ENCODE data around the gene VPS37D. TPM values are rescaled to one million over a fixed set of nuclear protein-coding genes. Genes with fewer than 3 reads are reported as not detected.

Gene VPS37D
- polyA plus RNA-seq, 1 experiment = 1.8 TPM

DNA sequence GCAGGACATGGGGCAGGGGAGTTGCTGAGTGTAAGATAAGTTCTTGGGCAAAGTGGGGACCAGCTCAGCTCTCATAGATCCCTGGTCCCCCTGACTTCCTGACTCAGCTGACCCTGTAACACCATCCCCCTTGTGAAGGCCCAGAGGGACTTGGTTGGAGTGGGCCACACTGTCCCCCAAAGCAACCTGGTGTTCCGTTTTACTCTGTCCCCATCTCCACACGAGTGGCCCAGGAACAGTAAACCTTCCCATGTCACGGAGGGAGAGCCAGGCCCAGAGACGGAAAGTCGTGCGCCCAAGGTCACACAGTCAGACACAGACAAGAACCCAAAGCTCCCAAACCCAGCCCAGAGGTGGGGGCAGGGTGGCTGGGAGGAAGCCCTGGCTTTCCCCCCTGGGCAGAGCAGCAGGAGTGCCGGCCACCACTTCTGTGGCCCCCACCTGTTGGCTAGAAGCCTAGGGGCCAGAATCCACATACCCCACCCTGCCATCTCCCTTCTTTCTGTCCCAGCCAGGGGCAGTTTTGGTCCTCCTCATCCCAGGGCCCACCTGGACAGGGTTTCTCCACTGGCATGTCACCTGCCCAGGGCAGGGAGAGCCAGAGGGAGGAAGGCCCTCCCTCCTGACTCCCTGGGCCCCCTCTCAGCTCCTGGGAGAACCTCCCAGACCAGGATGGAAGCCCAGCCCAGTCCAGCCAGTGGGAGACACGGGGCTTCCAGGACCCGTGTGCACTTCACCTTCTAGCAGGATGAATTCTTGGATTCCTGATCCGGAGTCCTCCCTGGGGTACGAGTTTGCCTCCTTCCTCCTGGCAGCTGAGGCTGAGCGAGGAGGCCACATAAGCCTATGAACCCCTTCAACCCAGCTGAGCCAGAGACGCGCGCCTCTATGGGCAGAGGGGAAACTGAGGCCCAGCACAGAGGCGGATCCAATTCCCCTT lies 20.6 kb upstream of the VPS37D start:
- ChIA-PET POLR2A (no interaction called here), CTCF (interaction anchor here (0.6 to 1.3 kb wide), 2 partner anchors 15 to 33 kb away, joined by 3 read pairs; no protein-coding TSS in a partner anchor)
- peaks cover 56% of the 10 kb centered on the region for H3K27me3 ChIP-seq (ENCODE audit: control insufficient read depth, insufficient read depth, low read length)
- no peaks in the 10 kb centered on the region for H3K9me3 ChIP-seq (ENCODE audit: control insufficient read depth, insufficient read depth, low read length)
- TF ChIP-seq CTCF (IDR thresholded peaks at IDR 0.05; ENCODE audit: low read depth, low read length) = no peak
- H3K4me3 ChIP-seq (ENCODE audit: low read depth, low read length) = no peak overlapping the region
- DNase-seq (ENCODE audit: low read depth, low spot score) = no peak
- no peak overlapping the region for H3K27ac ChIP-seq (ENCODE audit: low read depth, low read length)

- DNase-seq (ENCODE audit: low read depth, low spot score) = no peak
- no peak for TF ChIP-seq CTCF (IDR thresholded peaks at IDR 0.05; ENCODE audit: low read depth, low read length)
- H3K4me3 ChIP-seq (ENCODE audit: low read depth, low read length) = peak overlapping the region; percentile 29; the same call in 1 of the 2 replicates
- H3K9me3 ChIP-seq (ENCODE audit: control insufficient read depth, insufficient read depth, low read length) = no peaks in the 10 kb centered on the region
- peaks cover 58% of the 10 kb centered on the region for H3K27me3 ChIP-seq (ENCODE audit: control insufficient read depth, insufficient read depth, low read length)
- H3K27ac ChIP-seq (ENCODE audit: low read depth, low read length) = no peak overlapping the region
- CTCF ChIA-PET = interaction anchor here (1.3 kb wide), 1 partner anchor 34 kb away, joined by 3 read pairs; no protein-coding TSS in a partner anchor
- POLR2A ChIA-PET = no interaction called here
These were observed 19.7 kb upstream of the VPS37D start for GRCh38 chr7:73647725-73648592.

DNA sequence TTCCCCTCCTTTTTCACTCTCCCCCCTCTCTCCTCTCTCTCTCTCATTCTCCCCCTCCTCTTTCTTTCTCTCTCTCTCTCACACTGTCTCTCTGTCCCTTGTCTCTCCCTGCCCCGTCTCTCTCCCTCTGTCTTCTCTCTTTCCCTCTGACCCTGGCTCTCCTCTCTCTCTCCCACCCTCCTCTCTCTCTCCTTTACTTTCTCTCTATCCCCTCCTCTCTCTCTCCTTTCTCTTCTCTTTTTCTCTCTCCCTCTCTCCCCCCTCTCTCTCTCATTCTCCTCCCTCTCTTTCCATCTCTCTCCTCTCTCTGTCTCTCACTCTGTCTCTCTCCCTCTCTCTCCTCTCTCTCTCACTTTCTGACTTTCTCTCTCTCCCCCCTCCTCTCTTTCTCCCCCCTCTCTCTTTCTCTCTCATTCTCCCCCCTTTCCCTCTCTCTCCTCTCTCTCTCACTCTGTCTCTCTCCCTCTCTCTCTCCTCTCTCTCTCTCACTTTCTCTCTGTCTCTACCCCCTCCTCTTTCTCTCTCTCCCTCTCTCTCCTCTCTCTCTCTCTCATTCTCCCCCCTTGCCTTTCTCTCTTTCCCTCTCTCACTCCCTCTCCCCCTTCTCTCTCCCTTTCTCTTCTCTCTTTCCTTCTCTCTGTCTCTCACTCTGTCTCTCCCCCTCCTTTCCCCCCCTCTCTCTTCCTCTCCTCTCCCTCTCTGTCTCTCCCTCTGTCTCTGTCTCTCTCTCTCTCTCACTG lies 18.9 kb upstream of the VPS37D start:
- ChIA-PET POLR2A (no interaction called here), CTCF (no interaction called here)
- Histone ChIP-seq H3K9me3 (ENCODE audit: control insufficient read depth, insufficient read depth, low read length) (no peaks in the 10 kb centered on the region), H3K27me3 (ENCODE audit: control insufficient read depth, insufficient read depth, low read length) (peaks cover 58% of the 10 kb centered on the region), H3K4me3 (ENCODE audit: low read depth, low read length) (no peak overlapping the region), H3K27ac (ENCODE audit: low read depth, low read length) (no peak overlapping the region)
- no peak for TF ChIP-seq CTCF (IDR thresholded peaks at IDR 0.05; ENCODE audit: low read depth, low read length)
- DNase-seq (ENCODE audit: low read depth, low spot score) = no peak

DNA sequence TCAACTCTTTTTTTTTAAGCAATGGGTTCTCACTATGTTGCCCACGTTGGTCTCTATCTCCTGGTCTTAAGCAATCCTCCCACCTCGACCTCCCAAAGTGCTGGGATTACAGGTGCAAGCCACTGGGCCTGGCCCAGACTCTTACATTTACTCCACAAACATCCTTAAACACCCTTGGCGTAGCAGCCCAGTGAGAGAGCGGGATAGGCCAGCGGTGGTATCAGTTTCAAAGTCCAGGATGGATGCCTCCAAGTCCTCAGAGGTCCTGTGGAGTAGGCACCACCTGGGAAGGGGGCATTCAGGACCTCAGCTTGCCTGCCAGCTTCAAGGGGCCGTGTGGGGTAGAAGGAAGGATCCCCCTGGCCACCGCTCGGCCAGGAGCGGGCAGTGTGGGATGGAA lies 18.1 kb upstream of the VPS37D start:
- H3K9me3 ChIP-seq (ENCODE audit: control insufficient read depth, insufficient read depth, low read length) = no peaks in the 10 kb centered on the region
- H3K27me3 ChIP-seq (ENCODE audit: control insufficient read depth, insufficient read depth, low read length) = peaks cover 58% of the 10 kb centered on the region
- POLR2A ChIA-PET = no interaction called here
- TF ChIP-seq CTCF (IDR thresholded peaks at IDR 0.05; ENCODE audit: low read depth, low read length) = no peak
- H3K27ac ChIP-seq (ENCODE audit: low read depth, low read length) = no peak overlapping the region
- H3K4me3 ChIP-seq (ENCODE audit: low read depth, low read length) = no peak overlapping the region
- CTCF ChIA-PET = no interaction called here
- DNase-seq (ENCODE audit: low read depth, low spot score) = no peak
